ENCODE results near the gene RARG. TPM values are rescaled to one million over a fixed set of nuclear protein-coding genes. Genes with fewer than 3 reads are reported as not detected.
A peak's percentile ranks its signal among the peaks of the same experiment; 100 is the strongest.

Gene RARG
- total RNA-seq, 1 experiment from 2014 or later, result 62.0 TPM

- Histone ChIP-seq H2AFZ (ENCODE audit: low read length) (peak overlapping the region; percentile 94), H3K9me2 (replicated peaks; ENCODE audit: low read length) (no peaks in the 10 kb centered on the region), H3F3A (ENCODE audit: low read length, unreplicated experiment) (peaks cover 5% of the 10 kb centered on the region), H3K4me1 (ENCODE audit: insufficient read depth, low read length) (peaks cover 31% of the 10 kb centered on the region), H3K9ac (ENCODE audit: low read length) (peak overlapping the region; percentile 84), H3K9me3 (ENCODE audit: low read length) (no peaks in the 10 kb centered on the region), H3K4me3 (ENCODE audit: low read length) (peak overlapping the region; percentile 94), H3K27ac (ENCODE audit: low read length) (peak overlapping the region; percentile 90), H3K27me3 (ENCODE audit: low read length) (no peaks in the 10 kb centered on the region), H3K4me2 (ENCODE audit: low read length) (peak overlapping the region; percentile 89), H4K20me1 (ENCODE audit: low read length) (no peaks in the 10 kb centered on the region), H3K36me3 (ENCODE audit: low read depth, low read length) (peaks cover 30% of the 10 kb centered on the region), H3K79me2 (ENCODE audit: low read length) (peaks cover 39% of the 10 kb centered on the region)
- CTCF ChIA-PET, result interaction anchor here (0.6 to 1.3 kb wide), 3 partner anchors 22 to 130 kb away, joined by 4 to 8 read pairs (median 5); partner anchors contain the start of gene ITGB7
- no TSS peak for BruUV-seq (replicated peaks)
- DNase-seq, result peak; percentile 86
- peak; percentile 73 for ATAC-seq
- TF ChIP-seq EZH2phosphoT487 (IDR thresholded peaks at IDR 0.05; ENCODE audit: borderline replicate concordance, low read length), result 0 out of 2 replicates have a peak, but pooled peaks have one; percentile 12
- no peak for TF ChIP-seq CTCF (conservative IDR thresholded peaks at IDR 0.05; ENCODE audit: low read depth, low read length)
- POLR2A ChIA-PET (ENCODE audit: unreplicated experiment), result interaction anchor here (0.6 kb wide), 1 partner anchor 141 kb away, joined by 11 read pairs; no protein-coding TSS in a partner anchor
- intact Hi-C loops (cut with micrococcal nuclease), result loop anchor here (2.0 kb wide), 1 partner anchor 40 kb away; no protein-coding TSS in a partner anchor
Observed at GRCh38 chr12:53180931-53181645, 50.9 kb downstream of the RARG start.

- no TSS peak for BruUV-seq (replicated peaks)
- peak within 1 kb of the TSS; percentile 89 for H3K4me2 ChIP-seq (ENCODE audit: low read length)
- no peaks in the 10 kb centered on the region for H4K20me1 ChIP-seq (ENCODE audit: low read length)
- H3K4me3 ChIP-seq (ENCODE audit: low read length), result peak within 1 kb of the TSS; percentile 94
- H3K9ac ChIP-seq (ENCODE audit: low read length), result peak within 1 kb of the TSS; percentile 84
- peaks cover 11% of the 10 kb centered on the region for H3F3A ChIP-seq (ENCODE audit: low read length, unreplicated experiment)
- peak within 1 kb of the TSS; percentile 90 for H3K27ac ChIP-seq (ENCODE audit: low read length)
- intact Hi-C loops (cut with micrococcal nuclease), result loop anchor here (2.0 kb wide), 1 partner anchor 40 kb away; no protein-coding TSS in a partner anchor
- ChIA-PET POLR2A (ENCODE audit: unreplicated experiment) (interaction anchor here (0.6 to 0.7 kb wide), 3 partner anchors 45 to 142 kb away, joined by 4 to 11 read pairs (median 6); partner anchors contain the start of gene MYG1), CTCF (interaction anchor here (0.9 to 1.3 kb wide), 3 partner anchors 21 to 131 kb away, joined by 3 to 8 read pairs (median 4); partner anchors contain the start of gene PFDN5)
- H3K9me2 ChIP-seq (replicated peaks; ENCODE audit: low read length), result no peaks in the 10 kb centered on the region
- TF ChIP-seq EZH2 (IDR thresholded peaks at IDR 0.05; ENCODE audit: low read length, unreplicated experiment) (no peak), CTCF (conservative IDR thresholded peaks at IDR 0.05; ENCODE audit: low read depth, low read length) (no peak), EZH2phosphoT487 (IDR thresholded peaks at IDR 0.05; ENCODE audit: borderline replicate concordance, low read length) (0 out of 2 replicates have a peak, but pooled peaks have one; percentile 31)
- peak; percentile 98 for DNase-seq
- H3K27me3 ChIP-seq (ENCODE audit: low read length), result no peaks in the 10 kb centered on the region
- peak; percentile 96 for ATAC-seq
- H3K9me3 ChIP-seq (ENCODE audit: low read length), result no peaks in the 10 kb centered on the region
- H3K79me2 ChIP-seq (ENCODE audit: low read length), result peaks cover 39% of the 10 kb centered on the region
- peaks cover 37% of the 10 kb centered on the region for H3K4me1 ChIP-seq (ENCODE audit: insufficient read depth, low read length)
- H3K36me3 ChIP-seq (ENCODE audit: low read depth, low read length), result peaks cover 23% of the 10 kb centered on the region
- peak within 1 kb of the TSS; percentile 94 for H2AFZ ChIP-seq (ENCODE audit: low read length)
Observed at GRCh38 chr12:53180220-53180930, 51.6 kb downstream of the RARG start, which contains the start of the genes CSAD and ZNF740. TSS of gene CSAD (minus strand) at chr12:53180925. CDS start at chr12:53173470, 7,455 bp downstream. TSS of gene ZNF740 (plus strand) at chr12:53180722. CDS start at chr12:53181984, 1,262 bp downstream.

All from PC-3 (cell line).